T-helper 17 cell (primary cell): ENCODE data around the gene LTB4R. TPM values are rescaled to one million over a fixed set of nuclear protein-coding genes. Genes with fewer than 3 reads are reported as not detected.

Experiments
- ATAC-seq: fragments of 150-1000 bp; cut with Tn5 transposase; 2 replicates; pipeline ENCODE4 v1.10.0; 2021; ENCODE audit warnings: mild to moderate bottlenecking, moderate library complexity
- DNase-seq, 3 donors: peaks; one replicate each; pipeline versions ENCODE4 v3.0.0 to v3.0.0-alpha.2; 2020 to 2021
- H3K9me3 ChIP-seq: one replicate; pipeline ENCODE4 v1.7.0; 2013; ENCODE audit warnings: low read length, mild to moderate bottlenecking; ENCODE audit not compliant: control insufficient read depth, poor library complexity, severe bottlenecking
- H3K27ac Mint-ChIP-seq: one replicate; pipeline ENCODE4 v1.8.0; 2022; ENCODE audit warnings: mild to moderate bottlenecking, moderate library complexity, mixed read lengths
- H3K27me3 Mint-ChIP-seq: one replicate; pipeline ENCODE4 v1.8.0; 2022; ENCODE audit warnings: mixed read lengths
- H3K36me3 Mint-ChIP-seq: one replicate; pipeline ENCODE4 v1.8.0; 2022; ENCODE audit warnings: low read depth, mixed read lengths
- H3K4me1 Mint-ChIP-seq: one replicate; pipeline ENCODE4 v1.8.0; 2022; ENCODE audit warnings: mild to moderate bottlenecking, mixed read lengths
- H3K4me3 Mint-ChIP-seq: one replicate; pipeline ENCODE4 v1.8.0; 2022; ENCODE audit warnings: mild to moderate bottlenecking, moderate library complexity, mixed read lengths
- total RNA-seq, 4 donors: library from RNA in 2 of 4; stranded (reverse) in 2 of 4; gene quantifications; one replicate each; pipeline ENCODE4 v1.2.3 and lab custom pipeline; 2022 to 2026

LTB4R gene
- total RNA-seq, 2 donors from 2014 or later: 21.5 to 23.1 TPM

GRCh38 chr14:24299255-24300191 lies 11.8 kb upstream of the LTB4R start, which contains the start of the genes DHRS1 and NOP9:
Gene DHRS1 (minus strand): TSS chr14:24299780. CDS start chr14:24299106, 674 bp downstream.
Gene NOP9 (plus strand): TSS chr14:24299850. CDS start chr14:24299955, 105 bp downstream.
- no peaks in the 10 kb centered on the region for H3K9me3 ChIP-seq
- peaks cover 30% of the 10 kb centered on the region for H3K4me1 Mint-ChIP-seq
- peak within 1 kb of the TSS; percentile 93 for H3K27ac Mint-ChIP-seq
- DNase-seq: peak; percentile 83 to 91 (median 85)
- no peaks in the 10 kb centered on the region for H3K27me3 Mint-ChIP-seq
- H3K4me3 Mint-ChIP-seq: peak within 1 kb of the TSS; percentile 96
- H3K36me3 Mint-ChIP-seq: peaks cover 10% of the 10 kb centered on the region
- ATAC-seq: peak; percentile 85

- Mint-ChIP-seq H3K4me3 (peak overlapping the region; percentile 96), H3K4me1 (peaks cover 30% of the 10 kb centered on the region), H3K27ac (peak overlapping the region; percentile 93), H3K36me3 (peaks cover 17% of the 10 kb centered on the region), H3K27me3 (no peaks in the 10 kb centered on the region)
- no peaks in the 10 kb centered on the region for H3K9me3 ChIP-seq
- ATAC-seq: no peak
- no peak for DNase-seq
Observed at GRCh38 chr14:24300326-24300980, 10.8 kb upstream of the LTB4R start.

DNA sequence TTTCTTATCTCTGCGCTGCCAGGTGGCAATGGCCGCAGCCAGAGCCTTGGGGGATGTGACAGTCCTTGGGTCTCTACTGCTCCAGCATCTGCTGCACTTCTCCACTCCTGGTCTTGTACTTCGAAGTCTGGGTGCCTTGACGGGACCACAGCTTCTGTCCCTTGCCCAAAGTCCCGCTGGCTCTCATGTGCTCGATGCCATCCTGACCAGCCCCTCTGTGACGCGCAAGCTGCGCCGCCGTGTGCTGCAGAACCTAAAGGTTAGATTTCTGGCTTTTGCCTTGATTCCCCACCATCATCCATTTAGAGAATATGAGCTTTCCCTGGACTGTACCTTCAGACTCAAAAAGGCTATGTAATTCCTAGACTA lies 7.3 kb upstream of the LTB4R start:
- H3K4me1 Mint-ChIP-seq: peaks cover 19% of the 10 kb centered on the region
- no peak overlapping the region for H3K4me3 Mint-ChIP-seq
- no peak overlapping the region for H3K27ac Mint-ChIP-seq
- H3K27me3 Mint-ChIP-seq: no peaks in the 10 kb centered on the region
- H3K9me3 ChIP-seq: no peaks in the 10 kb centered on the region
- peaks cover 17% of the 10 kb centered on the region for H3K36me3 Mint-ChIP-seq
- ATAC-seq (no peak), DNase-seq (no peak)

DNA sequence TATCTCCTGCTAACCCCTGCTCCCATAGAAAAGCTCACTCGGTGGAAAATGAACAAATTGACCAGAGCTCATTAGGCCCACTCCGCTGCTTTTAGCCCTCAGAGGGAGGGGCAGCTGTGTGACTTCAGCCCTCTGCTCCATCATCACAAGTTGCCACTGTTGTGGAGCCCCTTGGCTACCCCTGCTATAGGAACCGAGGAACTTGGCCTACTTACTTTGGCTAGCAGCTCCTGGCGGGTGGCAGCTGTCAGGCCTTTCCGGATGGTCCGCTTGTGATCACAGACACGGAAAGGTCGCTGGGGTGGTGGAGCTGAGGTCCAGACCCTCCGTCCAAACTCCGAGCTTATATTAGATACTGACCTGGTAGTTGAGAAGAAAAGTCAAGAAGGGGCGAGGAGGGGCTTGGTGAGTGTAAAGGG lies 4.1 kb upstream of the LTB4R start:
- peaks cover 17% of the 10 kb centered on the region for H3K36me3 Mint-ChIP-seq
- H3K9me3 ChIP-seq: no peaks in the 10 kb centered on the region
- no peaks in the 10 kb centered on the region for H3K27me3 Mint-ChIP-seq
- peak overlapping the region; percentile 68 for H3K4me3 Mint-ChIP-seq
- H3K4me1 Mint-ChIP-seq: peaks cover 32% of the 10 kb centered on the region
- no peak for DNase-seq
- no peak for ATAC-seq
- no peak overlapping the region for H3K27ac Mint-ChIP-seq

DNA sequence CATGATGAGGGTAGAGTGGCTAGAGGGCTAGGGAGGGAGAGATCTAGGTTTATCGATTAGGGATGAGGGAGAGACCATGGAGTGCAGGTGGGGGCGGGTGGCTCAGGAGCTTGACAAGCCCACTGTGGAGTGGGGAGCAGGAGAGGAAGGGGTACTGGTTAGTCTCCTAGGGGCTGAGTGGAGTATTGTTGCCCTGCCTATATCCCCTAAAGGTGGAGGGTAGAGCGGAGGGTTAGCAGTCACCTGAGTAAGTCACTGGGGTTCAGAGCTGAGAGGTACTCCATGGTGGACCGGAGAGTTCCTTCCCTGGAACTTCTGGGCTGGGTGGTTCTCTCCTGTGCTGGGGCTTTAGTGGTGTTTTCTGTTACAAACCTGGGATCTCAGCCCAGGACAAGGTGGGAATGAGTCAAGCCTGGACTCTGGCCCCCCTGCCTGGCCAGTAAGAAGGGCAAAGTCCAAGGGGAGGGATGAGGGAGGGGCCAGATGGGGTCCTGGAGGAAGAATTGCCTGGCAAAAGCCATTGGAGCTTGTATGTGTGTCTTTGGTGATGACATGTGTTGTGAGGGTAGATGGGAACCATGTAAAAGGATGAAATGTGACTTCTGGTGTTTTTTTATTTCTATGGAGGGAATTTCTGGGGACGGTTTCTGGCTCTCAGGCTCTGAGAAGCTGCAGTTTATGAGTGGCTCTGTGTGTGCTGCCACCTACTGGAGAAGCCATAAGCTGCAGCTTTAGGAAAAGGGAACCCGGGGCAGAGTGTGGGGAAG lies 3.5 kb upstream of the LTB4R start, which contains the start of gene CIDEB:
TSS of gene CIDEB (minus strand) at position 403 of the 767 bp plus-strand sequence. CDS start at position 284, 119 bp downstream.
- Mint-ChIP-seq H3K27ac (peak within 1 kb of the TSS; percentile 91), H3K27me3 (no peaks in the 10 kb centered on the region), H3K4me3 (peak within 1 kb of the TSS; percentile 68), H3K36me3 (peaks cover 17% of the 10 kb centered on the region), H3K4me1 (peaks cover 38% of the 10 kb centered on the region)
- DNase-seq (peak; percentile 27 to 49 (median 32)), ATAC-seq (peak; percentile 21)
- no peaks in the 10 kb centered on the region for H3K9me3 ChIP-seq

- ATAC-seq (no peak), DNase-seq (no peak)
- H3K27me3 Mint-ChIP-seq: no peaks in the 10 kb centered on the region
- peaks cover 17% of the 10 kb centered on the region for H3K36me3 Mint-ChIP-seq
- H3K4me3 Mint-ChIP-seq: peak overlapping the region; percentile 62
- no peaks in the 10 kb centered on the region for H3K9me3 ChIP-seq
- peak overlapping the region; percentile 91 for H3K27ac Mint-ChIP-seq
- peaks cover 44% of the 10 kb centered on the region for H3K4me1 Mint-ChIP-seq
Observed at GRCh38 chr14:24308342-24309124, 2.8 kb upstream of the LTB4R start.

- Mint-ChIP-seq H3K27ac (peak within 1 kb of the TSS; percentile 91), H3K4me1 (peaks cover 54% of the 10 kb centered on the region), H3K27me3 (no peaks in the 10 kb centered on the region), H3K36me3 (peaks cover 18% of the 10 kb centered on the region), H3K4me3 (peak within 1 kb of the TSS; percentile 87)
- DNase-seq (no peak), ATAC-seq (no peak)
- H3K9me3 ChIP-seq: no peaks in the 10 kb centered on the region
Observed at GRCh38 chr14:24309538-24310264, 1.6 kb upstream of the LTB4R start, which contains the start of gene LTB4R2. Gene LTB4R2 (plus strand): TSS chr14:24310140. CDS start chr14:24310665, 525 bp downstream.

DNA sequence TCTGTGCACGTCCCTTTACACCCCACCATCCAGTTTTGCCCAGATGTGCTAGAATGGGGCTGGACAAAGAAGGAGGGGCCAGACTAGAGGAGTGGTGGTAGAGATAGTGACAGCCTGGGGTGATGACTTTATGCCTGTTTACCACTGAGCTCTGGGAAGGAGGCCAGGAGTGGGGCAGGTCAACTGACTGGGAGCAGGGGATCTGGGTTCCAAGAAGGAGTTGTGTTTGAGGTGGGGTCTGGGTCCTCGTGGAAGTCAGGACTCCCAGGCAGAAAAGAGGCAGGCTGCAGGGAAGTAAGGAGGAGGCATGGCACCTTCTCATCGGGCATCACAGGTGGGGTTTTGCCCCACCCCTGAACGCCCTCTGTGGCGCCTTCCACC lies 1.0 kb upstream of the LTB4R start:
- DNase-seq (no peak), ATAC-seq (no peak)

DNA sequence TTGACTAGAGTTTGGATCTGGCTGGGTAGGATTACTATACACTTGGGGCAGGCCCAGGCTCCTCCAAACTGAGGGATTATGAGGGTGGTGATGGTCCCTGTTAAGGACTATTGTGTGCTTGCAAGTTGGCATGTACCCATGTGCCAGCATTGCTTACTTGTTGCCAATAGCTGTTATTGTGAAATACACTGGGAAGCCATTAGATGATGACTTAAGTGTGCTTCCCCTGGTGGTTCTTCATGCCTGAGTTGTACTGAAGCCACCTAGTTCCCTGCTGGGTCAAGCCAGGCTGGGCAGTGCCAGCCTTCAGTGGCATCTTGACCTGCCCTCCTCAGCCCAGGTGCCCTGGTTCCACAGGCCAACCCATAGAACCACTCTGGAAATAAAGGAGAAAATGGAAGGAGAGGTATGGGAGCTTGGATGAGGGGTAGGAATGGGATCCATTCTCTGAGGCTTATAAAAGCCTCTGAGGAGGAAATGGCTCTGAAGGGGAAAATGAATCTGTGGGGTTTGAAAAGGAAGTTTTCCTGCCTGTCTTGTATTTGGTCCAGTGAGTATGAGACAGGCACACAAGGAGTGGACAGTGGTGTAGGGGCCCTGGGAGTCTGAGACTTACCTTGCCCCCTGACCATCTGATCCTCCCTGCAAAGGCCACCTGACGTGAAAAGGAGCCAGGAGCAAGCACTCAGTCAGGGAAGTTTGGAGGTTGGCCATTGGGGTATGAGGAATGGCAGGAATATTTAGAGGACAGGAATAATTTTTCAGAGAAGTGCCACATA lies 724 bp downstream of the LTB4R start:
- DNase-seq (no peak), ATAC-seq (peak; percentile 5)
- Mint-ChIP-seq H3K36me3 (peaks cover 6% of the 10 kb centered on the region), H3K4me3 (peak overlapping the region; percentile 87), H3K27me3 (no peaks in the 10 kb centered on the region), H3K27ac (peak overlapping the region; percentile 96), H3K4me1 (peaks cover 64% of the 10 kb centered on the region)
- H3K9me3 ChIP-seq: no peaks in the 10 kb centered on the region

More for the DNA sequence above, 1.0 kb upstream of the LTB4R start:
- Mint-ChIP-seq H3K36me3 (peaks cover 15% of the 10 kb centered on the region), H3K27me3 (no peaks in the 10 kb centered on the region), H3K4me1 (peaks cover 59% of the 10 kb centered on the region), H3K4me3 (peak overlapping the region; percentile 87), H3K27ac (peak overlapping the region; percentile 91)
- no peaks in the 10 kb centered on the region for H3K9me3 ChIP-seq

DNA sequence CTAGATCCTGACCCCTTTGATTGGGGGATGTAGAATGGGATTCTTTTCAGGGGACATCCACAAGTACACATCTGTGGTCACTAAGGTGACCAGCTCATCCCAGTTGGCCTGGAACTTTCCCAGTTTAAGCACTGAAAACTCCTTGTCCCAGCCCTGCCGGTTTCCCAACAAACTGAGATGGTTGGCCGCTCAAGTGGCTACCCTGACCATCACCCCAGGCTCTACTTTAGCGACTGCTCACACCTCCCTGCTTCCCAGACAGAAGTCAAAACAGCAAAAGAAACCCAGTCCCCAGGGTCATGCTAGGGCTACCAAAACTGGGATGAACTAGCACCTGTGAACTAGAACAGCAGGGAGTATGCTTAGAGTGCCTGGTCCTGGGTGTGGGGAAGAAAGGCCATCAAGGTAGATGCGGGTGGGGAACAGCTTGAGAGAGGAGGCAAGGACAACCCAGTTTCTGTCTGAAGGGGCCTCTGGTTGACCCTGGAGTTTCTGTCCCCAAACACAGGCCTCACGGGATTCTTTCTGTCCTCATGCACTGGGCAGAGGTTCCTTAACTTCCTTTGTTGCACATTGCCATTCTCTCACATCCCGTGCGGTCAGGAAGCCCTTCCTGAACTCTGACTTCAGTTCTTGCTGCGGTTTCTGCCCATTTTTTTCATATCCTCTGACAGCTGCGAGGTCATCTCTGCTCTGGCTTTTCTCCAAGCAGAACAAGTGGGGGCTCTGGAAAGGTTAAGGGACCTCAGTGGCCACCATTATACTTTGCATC lies 1.6 kb downstream of the LTB4R start:
- Mint-ChIP-seq H3K4me1 (peaks cover 63% of the 10 kb centered on the region), H3K27me3 (no peaks in the 10 kb centered on the region), H3K27ac (peak overlapping the region; percentile 96), H3K36me3 (peaks cover 6% of the 10 kb centered on the region), H3K4me3 (peak overlapping the region; percentile 87)
- no peaks in the 10 kb centered on the region for H3K9me3 ChIP-seq
- no peak for ATAC-seq
- DNase-seq: no peak
